Endothelial cell of coronary artery (primary cell): ENCODE results near the gene RAB21. TPM values are rescaled to one million over a fixed set of nuclear protein-coding genes. Genes with fewer than 3 reads are reported as not detected.

Experiments used
- total RNA-seq: library from RNA; depleted of rRNA; stranded (reverse); fragments of >200 nt; gene quantifications from 2 replicates; pipeline ENCODE4 v1.2.3, GENCODE V29; 2014

Gene RAB21, protein sequence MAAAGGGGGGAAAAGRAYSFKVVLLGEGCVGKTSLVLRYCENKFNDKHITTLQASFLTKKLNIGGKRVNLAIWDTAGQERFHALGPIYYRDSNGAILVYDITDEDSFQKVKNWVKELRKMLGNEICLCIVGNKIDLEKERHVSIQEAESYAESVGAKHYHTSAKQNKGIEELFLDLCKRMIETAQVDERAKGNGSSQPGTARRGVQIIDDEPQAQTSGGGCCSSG
- total RNA-seq = 22.4 and 25.6 TPM in 2 replicates

DNA sequence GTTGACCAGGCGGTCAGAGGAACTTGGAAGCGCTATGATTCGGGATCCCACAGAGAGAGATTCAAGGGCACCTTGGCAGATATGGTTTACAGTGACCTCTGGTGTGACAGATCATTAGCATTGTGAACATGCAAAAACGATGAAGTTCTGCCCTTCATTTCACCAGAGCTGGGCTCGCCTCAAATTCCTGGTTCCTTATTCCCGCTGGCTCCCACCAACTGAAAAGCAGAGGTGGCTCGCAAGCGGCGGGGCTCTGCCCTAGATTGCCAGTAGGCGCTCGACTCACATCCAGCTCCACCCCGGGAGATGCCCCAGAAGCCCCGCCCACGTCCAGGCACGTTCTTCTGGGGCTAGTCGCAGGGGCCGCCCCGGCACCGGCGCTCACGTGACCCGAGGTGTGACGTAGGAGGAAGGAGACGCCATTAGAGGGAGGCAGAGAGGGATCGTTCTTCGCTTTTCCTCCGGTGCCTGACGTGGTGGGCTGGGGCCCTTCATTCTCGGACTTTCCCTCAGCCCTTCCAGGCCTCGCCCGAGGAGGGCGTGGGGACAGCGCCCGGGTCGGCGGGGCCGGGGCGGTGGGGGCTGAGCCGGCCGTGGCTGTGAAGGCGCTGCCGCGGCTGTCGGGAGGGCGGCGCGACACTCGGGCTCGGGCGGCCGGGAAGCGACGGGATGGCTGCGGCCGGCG, at the start of gene RAB21:
RAB21 (plus strand) TSS at position 403 of the 685 bp plus-strand sequence; CDS start at position 670, 267 bp downstream.

Other genes with a start within 250 kb of the RAB21 start
- gene ZFC3H1, start 91.0 kb upstream of the RAB21 start, total RNA-seq = 14.4 and 26.6 TPM in 2 replicates
- gene THAP2, start 90.6 kb upstream of the RAB21 start, total RNA-seq = 2.8 and 3.2 TPM in 2 replicates
- 31.9 and 34.2 TPM in 2 replicates for gene TMEM19, start 68.8 kb upstream of the RAB21 start, total RNA-seq
- gene TBC1D15, start 84.9 kb downstream of the RAB21 start, total RNA-seq = 16.3 and 21.5 TPM in 2 replicates
- not detected in 2 replicates for gene TPH2, start 184.0 kb downstream of the RAB21 start, total RNA-seq